Measurements from ENCODE around the gene ZNF398. TPM values are rescaled to one million over a fixed set of nuclear protein-coding genes. Genes with fewer than 3 reads are reported as not detected.

ZNF398 gene
- total RNA-seq, 2 donors from 2014 or later, result 27.6 to 28.9 TPM

- Histone ChIP-seq H3K4me3 (no peak overlapping the region), H3K9me3 (no peaks in the 10 kb centered on the region), H3K4me1 (replicated peaks) (no peaks in the 10 kb centered on the region), H3K36me3 (no peaks in the 10 kb centered on the region), H3K27ac (no peak overlapping the region), H3K27me3 (replicated peaks; ENCODE audit: insufficient read depth) (no peaks in the 10 kb centered on the region)
- DNase-seq (ENCODE audit: low spot score), result no peak
- TF ChIP-seq POLR2A (IDR thresholded peaks at IDR 0.05) (no peak), CTCF (IDR thresholded peaks at IDR 0.05) (no peak), POLR2AphosphoS5 (IDR thresholded peaks at IDR 0.05) (no peak)
- WGBS, result 55% methylated on average over 7 of the region's 7 CpGs
- intact Hi-C loops (cut with DNase I), result no loop called here
Measured at GRCh38 chr7:149228831-149229471, 81.7 kb downstream of the ZNF398 start.

GRCh38 chr7:149229526-149229925 is 82.3 kb downstream of the ZNF398 start:
- no peak for TF ChIP-seq CTCF (IDR thresholded peaks at IDR 0.05)
- TF ChIP-seq POLR2A (IDR thresholded peaks at IDR 0.05), result no peak
- TF ChIP-seq POLR2AphosphoS5 (IDR thresholded peaks at IDR 0.05), result no peak
- no peaks in the 10 kb centered on the region for H3K9me3 ChIP-seq
- no peak overlapping the region for H3K27ac ChIP-seq
- no peak overlapping the region for H3K4me3 ChIP-seq
- H3K36me3 ChIP-seq, result no peaks in the 10 kb centered on the region
- H3K4me1 ChIP-seq (replicated peaks), result no peaks in the 10 kb centered on the region
- DNase-seq (ENCODE audit: low spot score), result no peak
- no peaks in the 10 kb centered on the region for H3K27me3 ChIP-seq (replicated peaks; ENCODE audit: insufficient read depth)
- 68% methylated on average over 6 of the region's 6 CpGs for WGBS
- intact Hi-C loops (cut with DNase I), result no loop called here

DNA sequence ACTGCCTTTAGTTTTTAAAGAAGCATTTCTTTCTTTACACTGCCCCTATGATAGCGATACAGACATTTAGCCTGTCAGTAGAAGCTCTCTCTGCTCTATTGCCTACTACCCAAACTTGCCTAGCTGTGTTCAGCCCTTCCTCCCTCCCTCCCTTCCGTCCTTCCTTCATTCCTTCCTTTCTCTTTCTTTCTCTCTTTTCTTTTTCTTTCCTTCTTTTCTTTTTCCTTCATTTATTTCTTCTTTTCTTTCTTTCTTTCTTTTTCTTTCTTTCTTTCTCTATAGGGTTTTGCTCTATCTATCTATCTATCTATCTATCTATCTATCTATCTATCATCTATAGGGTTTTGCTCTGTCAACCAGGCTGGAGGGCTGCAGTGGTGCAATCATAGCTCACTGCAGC is 85.1 kb downstream of the ZNF398 start:
- TF ChIP-seq POLR2A (IDR thresholded peaks at IDR 0.05) (no peak), POLR2AphosphoS5 (IDR thresholded peaks at IDR 0.05) (no peak), CTCF (IDR thresholded peaks at IDR 0.05) (no peak)
- Histone ChIP-seq H3K4me3 (no peak overlapping the region), H3K9me3 (no peaks in the 10 kb centered on the region), H3K27me3 (replicated peaks; ENCODE audit: insufficient read depth) (no peaks in the 10 kb centered on the region), H3K27ac (no peak overlapping the region), H3K36me3 (no peaks in the 10 kb centered on the region), H3K4me1 (replicated peaks) (no peaks in the 10 kb centered on the region)
- intact Hi-C loops (cut with DNase I), result no loop called here
- 87% methylated on average over 2 of the region's 2 CpGs for WGBS
- no peak for DNase-seq (ENCODE audit: low spot score)

Small RNA genes lying within 50 kb of the gene (small RNA-seq; reads per million reads assigned to genes)
- gene AC004890.1 (0 reads per million in 2 donors), gene RN7SL521P (0 reads per million in 2 donors)

Other genes with a start within 250 kb of the ZNF398 start
- 100 to 1,000 TPM; 125 to 262 TPM for gene PDIA4, start 118.9 kb upstream of the ZNF398 start, total RNA-seq
- 10 to 100 TPM in 1 of 2 donors, 1 to 10 TPM in 1; 9.3 to 12.8 TPM for gene ZNF786, start 56.7 kb upstream of the ZNF398 start, total RNA-seq
- 1 to 10 TPM; 2.8 to 4.0 TPM for gene ZNF425, start 21.1 kb upstream of the ZNF398 start, total RNA-seq
- gene ZNF282, start 48.1 kb downstream of the ZNF398 start, total RNA-seq, result 10 to 100 TPM; 30.0 to 33.2 TPM
- gene ZNF212, start 92.2 kb downstream of the ZNF398 start, total RNA-seq, result 10 to 100 TPM in 1 of 2 donors, 1 to 10 TPM in 1; 8.9 to 15.9 TPM
- gene ZNF783, start 114.7 kb downstream of the ZNF398 start, total RNA-seq, result 10 to 100 TPM; 10.7 to 20.7 TPM